Measurements from ENCODE around the gene TIMELESS.
"Not testable (repeated sequence)": the region's sequence is repeated elsewhere in the genome, so short reads cannot be mapped to it uniquely, and the experiment has no call there.

TIMELESS gene

DNA sequence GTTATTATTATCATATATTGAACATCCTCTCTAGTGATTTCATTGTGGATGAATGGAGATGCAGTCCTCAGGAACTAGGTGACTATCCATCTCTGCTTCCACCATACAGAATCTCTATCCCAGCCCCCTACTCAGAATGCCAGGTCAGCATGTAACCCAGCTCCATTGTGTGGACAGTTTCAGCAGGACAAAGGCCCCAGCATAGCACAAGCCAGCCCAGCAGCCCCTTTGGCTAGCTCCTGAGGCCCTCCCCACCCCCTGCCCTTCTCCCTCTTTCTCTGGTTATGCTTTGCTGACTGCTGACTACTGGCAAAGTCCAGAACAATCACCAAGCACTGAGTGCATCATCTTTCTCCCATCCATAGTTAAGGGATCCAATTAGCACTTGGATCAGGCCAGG is 13.3 kb upstream of the TIMELESS start:
- no peak for DNase-seq (ENCODE audit: low read depth)

DNA sequence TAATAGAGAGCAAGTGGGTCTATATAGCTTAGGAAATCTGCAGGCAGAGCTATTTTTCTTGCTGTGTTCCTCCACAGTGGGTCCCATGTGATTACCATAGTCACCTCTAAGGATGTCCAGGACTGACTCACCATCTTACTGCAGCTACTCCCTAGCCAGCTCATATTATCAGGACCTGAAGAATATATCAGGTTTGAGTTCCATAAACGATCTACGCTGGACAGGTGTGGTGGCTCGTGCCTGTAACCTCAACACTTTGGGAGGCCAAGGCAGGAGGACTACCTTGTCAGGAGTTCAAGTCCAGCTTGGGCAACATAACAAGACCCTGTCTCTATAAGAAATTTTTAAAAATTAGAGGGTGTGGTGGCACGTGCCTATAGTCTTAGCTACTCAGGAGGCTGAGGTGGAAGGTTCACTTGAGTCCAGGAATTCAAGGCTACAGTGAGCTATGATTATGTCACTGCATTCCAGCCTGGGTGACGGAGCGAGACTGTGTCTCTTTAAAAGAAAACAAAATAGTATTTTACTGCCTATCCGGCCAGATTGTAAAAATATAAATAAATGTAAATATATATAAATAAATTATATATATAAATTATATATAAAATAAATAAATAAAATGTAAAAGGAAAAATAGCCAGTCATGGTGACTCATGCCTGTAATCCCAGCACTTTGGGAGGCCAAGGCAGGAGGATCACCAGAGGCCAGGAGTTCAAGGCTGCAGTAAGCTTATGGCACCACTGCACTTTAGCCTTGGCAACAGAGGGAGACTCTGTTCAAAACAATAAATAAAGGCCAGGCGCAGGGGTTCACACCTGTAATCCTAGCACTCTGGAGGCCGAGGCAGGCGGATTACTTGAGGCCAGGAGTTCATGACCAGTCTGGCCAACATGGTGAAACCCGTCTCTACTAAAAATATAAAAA is 12.3 kb upstream of the TIMELESS start:
- no peak for DNase-seq (ENCODE audit: low read depth)

DNA sequence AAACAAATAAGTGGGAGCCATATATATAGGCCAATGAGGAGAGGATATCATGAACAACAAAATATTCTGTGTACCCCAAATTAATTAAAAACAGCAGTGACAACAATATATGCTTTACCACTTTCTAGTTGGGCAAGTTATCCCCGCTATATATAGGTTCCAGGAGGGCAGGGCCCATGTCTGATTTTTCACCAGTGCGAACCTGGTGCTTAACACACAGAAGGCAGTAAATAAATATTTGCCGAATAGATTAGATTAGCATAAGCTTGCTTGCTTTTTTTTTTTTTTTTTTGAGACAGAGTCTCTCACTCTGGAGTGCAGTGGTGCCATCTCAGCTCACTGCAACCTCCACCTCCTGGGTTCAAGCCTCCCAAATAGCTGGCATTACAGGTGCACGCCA is 8.6 kb upstream of the TIMELESS start:
- no peak for DNase-seq (ENCODE audit: low read depth)

DNA sequence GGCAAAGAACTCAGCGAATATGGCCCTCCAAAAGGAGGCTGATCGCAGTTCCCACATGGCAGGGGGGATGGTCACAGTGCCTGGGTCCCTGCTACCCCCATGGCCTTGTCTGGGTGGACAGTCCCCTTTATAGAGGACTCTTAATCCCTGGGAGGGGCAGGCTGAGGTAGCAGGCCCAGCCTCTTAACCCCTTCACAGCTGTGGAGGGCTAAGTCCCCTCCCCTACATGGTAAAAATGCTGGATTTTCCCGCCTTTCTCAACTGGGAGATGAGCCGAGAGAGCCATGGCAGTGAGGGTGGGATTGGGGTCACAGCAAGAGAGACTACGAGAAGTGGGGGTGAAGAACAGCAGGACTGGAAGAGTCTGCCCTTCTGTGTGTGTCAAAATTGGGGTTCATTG is 5.3 kb upstream of the TIMELESS start, which contains the start of gene MIP:
Gene MIP, minus strand, starts transcription at position 101 of the 400 bp plus-strand sequence. Its CDS starts 44 bp downstream, at position 57.
- DNase-seq (ENCODE audit: low read depth), result no peak

DNA sequence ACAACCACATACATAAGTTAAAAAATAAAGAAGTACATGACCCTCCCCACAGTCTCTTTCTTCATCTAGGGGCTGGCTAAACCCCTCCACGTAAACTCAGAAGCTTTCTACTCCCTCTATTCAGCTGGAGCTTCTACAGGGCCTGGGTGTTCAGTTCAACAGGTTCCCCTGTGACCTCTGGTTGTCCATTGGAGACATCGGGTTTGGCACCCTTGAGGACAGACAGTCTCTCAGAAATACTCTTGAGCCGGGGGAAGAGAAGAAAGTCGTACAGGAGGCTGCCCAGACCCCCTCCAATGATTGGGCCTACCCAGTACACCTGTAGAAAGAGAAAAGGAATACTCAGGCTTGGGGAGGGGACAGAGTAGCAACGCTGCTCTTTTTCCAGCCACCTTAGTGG is 1.9 kb upstream of the TIMELESS start:
- no peak for DNase-seq (ENCODE audit: low read depth)

DNA sequence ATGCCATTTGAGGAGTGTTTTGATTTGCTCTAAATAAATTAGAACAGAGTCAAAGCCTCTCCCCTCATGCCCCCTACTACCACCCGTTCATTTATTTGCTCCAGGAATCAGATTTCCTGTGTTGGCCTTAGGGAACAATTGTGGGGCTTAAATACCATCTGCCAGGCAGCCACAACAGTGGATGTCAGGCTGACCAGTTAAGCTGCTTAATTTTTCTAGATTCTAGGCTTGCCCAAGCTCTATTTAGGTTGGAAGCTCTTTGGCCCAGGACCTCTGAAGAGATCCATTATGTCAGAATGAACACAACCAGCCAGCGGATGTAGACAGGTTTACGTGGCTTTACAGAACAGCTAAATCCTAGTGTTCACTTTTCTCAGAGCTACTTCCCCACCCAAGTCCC is 1.0 kb upstream of the TIMELESS start:
- no peak for DNase-seq (ENCODE audit: low read depth)

DNA sequence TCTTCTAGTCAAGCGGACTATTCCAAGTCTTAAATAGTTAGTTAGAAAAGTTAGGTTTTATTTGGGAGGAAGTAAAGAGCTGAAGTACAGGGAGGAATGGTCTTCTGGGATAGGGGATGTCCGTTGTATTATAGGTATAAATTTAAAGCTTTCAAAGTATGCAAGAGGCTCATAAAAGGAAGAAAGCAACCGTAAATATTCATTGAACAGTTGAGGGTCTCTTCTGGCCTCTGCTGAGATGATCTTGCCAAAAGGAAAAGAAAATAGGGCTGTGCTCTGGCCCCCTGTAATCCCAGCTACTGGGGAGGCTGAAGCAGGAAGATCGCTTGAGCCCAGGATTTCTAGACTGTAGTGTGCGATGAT is 377 bp upstream of the TIMELESS start:
- no peak for DNase-seq (ENCODE audit: low read depth)

DNA sequence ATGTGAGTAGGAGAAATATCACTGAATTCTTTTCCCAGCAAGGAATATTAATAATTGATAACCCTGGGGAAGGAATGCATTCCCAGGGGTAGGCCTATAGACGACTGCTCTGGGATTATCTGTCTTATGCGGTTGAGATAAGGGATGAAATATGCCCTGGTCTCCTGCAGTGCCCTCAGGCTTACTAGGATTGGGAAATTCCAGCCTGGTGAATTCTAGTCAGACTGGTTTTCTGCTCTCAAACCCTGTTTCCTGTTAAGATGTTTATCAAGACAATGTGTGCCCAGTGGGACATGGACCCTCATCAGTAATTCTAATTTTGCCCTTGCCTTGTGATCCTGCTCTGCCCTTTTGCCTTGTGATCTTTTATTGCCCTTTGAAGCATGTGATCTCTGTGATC is 6.0 kb downstream of the TIMELESS start:
- DNase-seq (ENCODE audit: low read depth), result not testable (repeated sequence)

DNA sequence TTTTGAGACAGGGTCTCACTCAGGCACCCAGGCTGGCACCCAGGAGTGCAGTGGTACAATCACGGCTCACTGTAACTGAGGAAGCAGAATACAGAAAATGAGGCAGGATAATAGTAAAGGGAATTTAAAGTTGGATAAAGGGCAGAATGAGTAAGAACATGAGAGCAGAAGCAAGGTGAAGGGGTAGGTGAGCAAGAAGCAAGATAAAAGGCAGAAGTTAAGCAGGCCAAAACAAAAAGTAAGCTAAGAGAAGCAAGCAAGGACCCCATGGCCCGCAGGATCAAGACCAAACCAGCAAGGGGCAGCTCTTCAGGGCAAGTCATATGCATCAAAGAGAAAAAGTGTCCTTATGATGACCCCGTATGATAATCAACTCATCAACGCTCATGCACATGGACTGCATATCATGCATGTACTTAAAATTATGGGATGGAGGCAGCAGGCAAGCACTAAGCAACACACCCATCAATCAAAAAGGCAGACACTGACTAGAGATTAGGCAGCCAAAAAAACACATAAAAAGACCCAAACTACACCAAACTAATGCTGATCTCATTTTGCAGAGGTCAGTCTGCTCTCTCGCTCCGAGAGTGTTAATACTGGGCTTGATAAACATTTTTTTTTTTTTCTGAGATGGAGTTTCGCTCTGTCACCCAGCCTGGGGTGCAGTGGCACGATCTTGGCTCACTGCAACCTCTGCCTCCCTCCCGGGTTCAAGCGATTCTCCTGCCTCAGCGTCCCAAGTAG is 11.6 kb downstream of the TIMELESS start:
- DNase-seq (ENCODE audit: low read depth), result no peak

DNA sequence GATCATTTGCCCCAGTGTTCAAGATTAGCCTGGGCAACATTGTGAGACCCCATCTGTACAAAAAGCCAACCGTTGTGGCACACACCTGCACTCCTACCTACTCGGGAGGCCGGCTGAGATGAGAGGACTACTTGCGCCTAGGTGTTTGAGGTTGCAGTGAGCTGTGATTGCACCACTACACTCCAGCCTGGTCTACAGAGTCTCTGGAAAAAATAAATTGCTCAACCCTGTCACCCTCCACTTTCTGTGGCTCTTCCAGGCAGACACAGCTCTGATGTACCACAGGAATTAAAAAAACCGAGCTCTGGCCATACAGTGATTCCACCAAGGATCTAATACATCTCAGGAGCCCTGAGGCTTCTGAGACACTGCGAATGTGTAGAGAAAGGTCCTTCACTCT is 14.4 kb downstream of the TIMELESS start:
- DNase-seq (ENCODE audit: low read depth), result no peak

DNA sequence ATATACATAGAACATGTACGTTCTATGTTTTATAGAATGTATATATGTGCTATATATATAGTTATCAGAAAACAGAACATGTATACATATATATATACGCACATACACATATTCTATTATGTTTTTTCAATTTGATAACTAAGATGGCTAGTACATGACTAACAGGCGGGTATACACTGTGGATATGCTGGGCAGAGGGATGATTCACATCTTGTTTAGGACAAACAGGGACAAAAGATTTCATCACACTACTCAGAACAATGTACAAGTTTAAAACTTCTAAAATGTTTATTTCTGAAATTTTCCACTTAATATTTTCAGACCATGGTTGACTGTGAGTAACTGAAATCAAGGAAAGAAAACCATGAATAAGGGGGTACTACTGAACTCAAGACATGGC is 17.4 kb downstream of the TIMELESS start:
- no peak for DNase-seq (ENCODE audit: low read depth)

DNA sequence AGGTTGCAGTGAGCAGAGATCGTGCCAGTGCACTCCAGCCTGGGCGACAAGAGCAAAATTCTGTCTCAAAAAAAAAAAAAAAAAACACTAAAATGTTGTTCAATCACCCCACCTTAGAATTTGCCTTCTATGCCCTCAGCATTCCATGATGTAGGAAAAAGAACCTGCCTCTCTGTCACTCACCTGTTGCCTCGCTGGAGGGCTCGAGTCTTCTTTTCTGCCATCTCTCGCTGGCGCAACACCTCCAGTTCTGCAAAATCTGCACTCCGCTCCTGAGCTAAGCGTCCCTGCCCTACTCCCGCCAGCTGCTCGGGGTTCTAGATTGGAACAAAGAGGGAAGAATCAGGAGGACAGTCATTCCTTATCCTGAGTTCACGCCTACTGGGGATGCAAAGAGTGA is 17.9 kb downstream of the TIMELESS start:
- DNase-seq (ENCODE audit: low read depth), result no peak

DNA sequence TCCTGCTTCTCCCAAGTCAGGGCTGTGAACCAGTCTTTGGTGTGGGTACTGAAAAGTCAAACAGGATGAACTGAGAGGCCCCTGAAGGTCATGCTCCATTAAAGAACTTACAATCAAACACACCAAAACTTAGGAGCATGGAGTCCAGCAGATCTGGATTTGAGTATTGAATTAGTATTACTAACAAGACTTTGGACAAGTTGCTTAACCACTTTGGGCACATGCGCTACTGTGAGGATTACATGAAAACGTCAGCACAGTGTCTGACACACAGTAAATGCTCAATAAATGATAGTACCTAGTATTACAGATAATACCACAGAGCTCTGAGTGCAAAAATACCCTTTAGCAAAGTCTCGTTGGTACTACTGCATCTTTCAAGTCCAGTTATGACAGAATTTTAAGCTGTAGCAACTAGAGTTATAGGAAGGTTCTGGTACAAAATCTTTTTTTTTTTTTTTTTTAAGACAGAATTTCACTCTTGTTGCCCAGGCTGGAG is 23.2 kb downstream of the TIMELESS start:
- DNase-seq (ENCODE audit: low read depth), result no peak

DNA sequence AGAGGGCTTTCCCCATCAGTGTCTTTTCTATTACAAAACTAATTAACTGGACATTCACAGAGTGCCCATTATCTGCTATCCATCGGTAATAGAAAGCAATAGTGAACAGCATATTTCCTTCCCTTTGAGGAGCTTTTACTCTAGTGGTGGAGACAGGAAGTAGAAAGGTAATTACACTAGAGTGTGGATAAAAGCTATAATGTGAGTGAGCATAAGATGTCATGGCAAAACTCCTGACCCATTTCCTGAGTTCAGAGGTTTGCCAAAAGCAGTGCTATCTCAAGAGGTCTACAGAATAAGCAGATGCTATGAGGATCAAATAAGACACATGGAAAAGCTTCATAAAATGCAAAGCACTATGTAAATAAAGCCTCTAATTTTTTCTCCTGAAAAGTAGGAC is 24.0 kb downstream of the TIMELESS start:
- DNase-seq (ENCODE audit: low read depth), result no peak

DNA sequence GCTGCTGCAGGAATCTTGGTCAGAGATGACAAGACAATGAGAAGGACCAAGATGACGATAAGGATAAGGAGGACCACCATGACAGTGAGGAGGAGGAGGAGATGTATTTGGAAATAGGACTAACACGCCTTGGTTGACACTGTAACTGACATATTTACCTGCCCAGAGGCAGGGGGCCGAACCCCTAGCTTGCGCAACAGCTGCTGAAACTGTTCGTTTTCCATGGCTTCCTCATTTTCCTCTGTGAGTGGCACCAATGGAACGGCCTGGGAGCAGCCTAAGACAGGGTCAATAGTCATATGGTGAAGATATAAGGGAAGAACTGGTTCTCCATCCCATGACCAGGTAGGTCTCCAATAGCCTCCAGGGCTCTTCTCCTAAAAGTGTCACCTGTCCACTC is 28.8 kb downstream of the TIMELESS start:
- no peak for DNase-seq (ENCODE audit: low read depth)

DNA sequence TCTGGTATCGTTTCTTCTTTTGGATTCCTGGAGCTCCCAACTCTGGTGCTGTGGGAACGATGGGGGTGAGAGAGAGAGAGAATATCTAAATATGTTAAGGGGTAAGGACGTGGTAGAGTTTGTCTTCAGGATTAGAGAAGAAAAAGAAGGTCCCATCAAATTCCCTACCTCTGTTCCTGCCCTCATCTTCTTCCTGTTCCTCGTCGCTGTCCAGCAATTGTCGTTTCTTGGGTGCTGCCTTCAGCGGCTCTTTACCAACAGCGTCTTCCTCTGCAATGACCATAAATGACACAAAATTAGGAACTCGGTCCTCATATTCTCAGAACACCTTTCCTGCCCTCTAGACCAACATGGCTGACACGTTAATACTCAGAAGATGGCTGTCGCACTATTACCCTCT is 31.5 kb downstream of the TIMELESS start:
- DNase-seq (ENCODE audit: low read depth), result no peak

DNA sequence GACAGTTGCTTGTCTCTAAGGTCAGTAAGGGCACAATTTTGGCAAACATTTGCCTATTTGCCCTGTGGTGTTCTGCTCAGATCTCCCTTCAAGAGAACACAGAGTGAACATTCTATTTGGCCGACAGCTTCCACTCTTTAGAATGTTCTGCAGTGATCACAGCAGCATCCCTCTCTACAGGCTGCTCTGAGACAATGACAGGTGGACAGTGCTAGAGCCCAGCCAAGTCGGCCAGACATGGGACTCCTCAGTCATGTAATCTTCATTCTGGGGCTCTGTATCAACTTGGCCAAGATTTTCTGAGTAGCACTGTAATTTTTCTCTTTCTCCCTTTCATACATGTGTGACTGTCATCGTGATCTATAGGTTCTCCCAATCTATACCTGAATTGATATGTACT is 34.8 kb downstream of the TIMELESS start:
- no peak for DNase-seq (ENCODE audit: low read depth)

DNA sequence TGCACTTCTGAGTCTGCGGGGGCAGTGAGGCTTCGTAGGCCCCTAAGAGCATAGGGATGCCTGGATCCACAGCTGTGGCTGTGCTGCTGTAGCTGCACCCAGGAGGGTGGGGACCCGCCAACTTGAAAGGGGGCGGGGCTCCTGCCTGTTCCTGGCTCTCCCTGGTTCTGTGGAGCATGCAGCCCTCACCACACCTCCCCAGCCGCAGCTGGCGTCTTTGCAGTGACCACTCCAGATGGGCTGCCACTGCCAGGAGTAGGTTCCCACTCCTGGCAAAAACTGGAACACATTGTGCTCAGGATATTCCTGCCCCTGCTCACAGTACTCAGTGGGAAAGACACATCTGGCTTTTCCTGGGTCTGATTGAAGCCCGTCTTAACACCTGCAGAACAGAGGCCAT is 35.8 kb downstream of the TIMELESS start:
- no peak for DNase-seq (ENCODE audit: low read depth)

DNA sequence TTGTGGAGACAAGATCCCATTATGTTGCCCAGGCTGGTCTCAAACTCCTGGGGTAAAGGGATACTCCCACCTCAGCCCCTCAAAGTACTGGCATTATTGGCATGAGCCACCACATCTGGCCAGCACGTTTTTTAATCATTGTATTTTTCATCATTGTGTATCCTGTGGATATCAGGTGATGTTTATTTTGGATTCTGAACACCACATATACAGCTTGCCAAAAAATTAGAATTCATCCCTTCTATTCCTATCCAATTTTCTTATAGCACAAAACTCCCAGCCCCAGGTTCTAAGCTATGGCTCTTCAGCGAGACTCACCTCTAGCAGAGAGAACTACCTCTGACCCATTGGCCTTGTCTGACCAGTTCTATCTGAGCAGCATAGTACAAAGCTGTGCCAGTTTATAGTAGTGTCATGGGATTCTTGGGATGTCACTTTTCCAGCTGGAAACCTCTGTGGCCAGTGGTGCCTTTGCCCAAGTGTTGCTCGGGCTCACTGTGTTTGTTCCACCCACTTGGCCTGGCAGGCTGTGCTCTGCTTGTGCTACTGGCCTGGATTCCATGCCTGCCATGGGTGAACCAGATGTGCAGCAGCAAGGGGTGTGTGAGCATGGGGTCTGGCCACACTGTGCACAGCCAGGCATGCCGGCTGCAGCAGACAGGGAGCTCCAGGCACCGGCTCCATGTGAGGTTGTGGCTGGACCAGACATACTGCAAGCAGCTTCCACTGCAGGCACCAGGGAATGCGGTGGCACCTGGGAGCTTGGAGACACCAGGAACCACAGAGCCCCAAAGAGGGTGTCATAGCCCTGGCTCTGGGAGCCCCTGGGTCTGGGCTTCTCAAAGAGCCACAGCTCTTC is 37.2 kb downstream of the TIMELESS start:
- no peak for DNase-seq (ENCODE audit: low read depth)

DNA sequence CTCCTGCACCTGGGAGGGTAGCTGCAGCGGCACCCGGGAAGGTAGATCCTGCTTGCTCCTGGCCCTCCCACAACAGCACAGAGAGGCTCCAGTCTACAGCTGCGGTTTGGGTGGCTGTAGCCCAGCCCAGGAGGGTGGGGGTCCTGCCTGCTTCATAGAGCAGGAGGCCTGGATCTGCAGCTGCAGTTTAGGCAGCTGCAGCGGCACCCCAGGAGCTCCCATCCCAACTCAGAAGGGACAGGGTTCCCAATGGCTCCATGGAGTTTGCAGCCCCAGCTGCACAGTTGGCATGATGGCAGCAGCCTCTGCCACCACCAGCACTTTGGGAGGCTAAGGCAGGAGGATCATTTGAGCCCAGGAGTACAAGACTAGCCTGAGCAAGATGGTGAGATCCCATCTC is 38.5 kb downstream of the TIMELESS start:
- DNase-seq (ENCODE audit: low read depth), result no peak

DNA sequence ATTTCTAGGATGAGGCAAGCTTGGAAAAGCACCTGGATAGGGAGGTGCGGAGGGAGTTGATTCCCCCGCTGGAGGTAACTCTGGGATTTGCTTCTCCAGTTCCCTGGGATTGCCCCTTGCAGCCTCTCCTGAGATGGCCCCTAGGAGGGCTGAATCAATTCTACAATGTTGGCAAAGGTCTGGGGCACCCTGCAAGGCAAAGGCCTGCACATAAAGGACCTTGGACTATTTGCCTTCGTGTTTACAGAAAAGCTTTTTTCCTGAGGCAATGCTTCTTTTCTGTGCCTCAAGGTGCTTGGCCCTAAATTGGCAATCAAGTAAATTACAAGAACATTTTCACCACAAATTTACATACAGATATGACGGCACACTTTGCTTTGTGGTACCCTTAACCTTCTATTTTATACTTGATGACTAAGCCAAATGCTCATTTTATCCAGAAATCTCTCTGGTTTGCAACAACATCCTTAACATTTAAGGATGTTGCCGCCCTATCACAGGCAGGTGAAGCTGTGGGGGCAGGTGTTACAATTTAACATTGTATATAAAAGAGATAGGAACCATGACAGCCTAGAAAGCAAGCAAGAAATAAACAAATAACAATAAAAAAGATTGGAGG is 40.3 kb downstream of the TIMELESS start:
- no peak for DNase-seq (ENCODE audit: low read depth)

DNA sequence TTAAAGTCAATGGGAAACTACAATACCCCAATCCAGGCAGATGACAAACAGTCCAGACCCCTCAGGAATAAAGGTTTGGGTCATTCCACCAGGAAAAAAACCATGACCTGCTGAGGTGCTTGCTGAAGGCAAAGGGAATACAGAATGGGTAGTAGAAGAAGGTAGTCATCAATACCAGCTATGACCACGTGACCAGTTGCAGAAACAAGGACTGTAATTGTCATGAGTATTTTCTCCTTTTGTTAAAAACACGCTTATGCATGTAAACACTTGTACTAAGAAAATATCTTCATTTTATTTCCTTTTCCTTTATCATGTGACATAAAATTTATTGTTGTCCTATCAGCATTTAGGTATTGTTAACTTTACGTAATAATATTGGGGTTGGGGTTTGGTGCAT is 45.0 kb downstream of the TIMELESS start:
- DNase-seq (ENCODE audit: low read depth), result not testable (repeated sequence)
